Progenitor cell of endocrine pancreas (in vitro differentiated cells): ENCODE data around the gene ZNF326. TPM values are rescaled to one million over a fixed set of nuclear protein-coding genes. Genes with fewer than 3 reads are reported as not detected.

Source experiments
- DNase-seq: peaks from one replicate; pipeline ENCODE4 v3.0.0; 2021; ENCODE audit warnings: low spot score; ENCODE audit not compliant: unreplicated experiment
- H3K27ac Mint-ChIP-seq: 2 replicates; pipeline ENCODE4 v1.8.0; 2021; ENCODE audit warnings: mild to moderate bottlenecking, moderate library complexity, mixed read lengths
- H3K27me3 Mint-ChIP-seq: 2 replicates; pipeline ENCODE4 v1.8.0; 2021; ENCODE audit warnings: mixed read lengths
- H3K36me3 Mint-ChIP-seq: 2 replicates; pipeline ENCODE4 v1.8.0; 2022; ENCODE audit warnings: mixed read lengths; ENCODE audit not compliant: insufficient read depth
- H3K4me1 Mint-ChIP-seq: 2 replicates; pipeline ENCODE4 v1.8.0; 2021; ENCODE audit warnings: low read depth, mixed read lengths
- H3K4me3 Mint-ChIP-seq: 2 replicates; pipeline ENCODE4 v1.8.0; 2021; ENCODE audit warnings: low read depth, mild to moderate bottlenecking, moderate library complexity, mixed read lengths
- H3K9me3 Mint-ChIP-seq: 2 replicates; pipeline ENCODE4 v1.8.0; 2021; ENCODE audit warnings: low read depth, mixed read lengths
- CTCF ChIP-seq: fragments of 200-600 bp; sonication (generic); IDR thresholded peaks from one replicate; pipeline ENCODE4 v1.5.0; 2021; ENCODE audit warnings: antibody characterized with exemption, mild to moderate bottlenecking; ENCODE audit not compliant: unreplicated experiment
- total RNA-seq: library from RNA; stranded (reverse); gene quantifications from 2 replicates; pipeline ENCODE4 v1.2.1, GENCODE V29; 2021

ZNF326 gene
- total RNA-seq, 1 donor from 2014 or later: 70.9 TPM

GRCh38 chr1:90068611-90069280 is 73.8 kb downstream of the ZNF326 start:
- Mint-ChIP-seq H3K27ac (no peak overlapping the region), H3K4me3 (no peak overlapping the region), H3K27me3 (peaks cover 17% of the 10 kb centered on the region), H3K36me3 (no peaks in the 10 kb centered on the region), H3K9me3 (peaks cover 3% of the 10 kb centered on the region), H3K4me1 (peaks cover 7% of the 10 kb centered on the region)
- DNase-seq: no peak
- no peak for TF ChIP-seq CTCF

GRCh38 chr1:90074137-90074536 is 79.2 kb downstream of the ZNF326 start:
- H3K27me3 Mint-ChIP-seq: peaks cover 17% of the 10 kb centered on the region
- H3K36me3 Mint-ChIP-seq: no peaks in the 10 kb centered on the region
- no peak for DNase-seq
- no peaks in the 10 kb centered on the region for H3K9me3 Mint-ChIP-seq
- H3K27ac Mint-ChIP-seq: no peak overlapping the region
- TF ChIP-seq CTCF: no peak
- H3K4me1 Mint-ChIP-seq: no peaks in the 10 kb centered on the region
- no peak overlapping the region for H3K4me3 Mint-ChIP-seq

- no peak for DNase-seq
- no peaks in the 10 kb centered on the region for H3K9me3 Mint-ChIP-seq
- TF ChIP-seq CTCF: no peak
- peaks cover 16% of the 10 kb centered on the region for H3K27me3 Mint-ChIP-seq
- no peaks in the 10 kb centered on the region for H3K4me1 Mint-ChIP-seq
- no peak overlapping the region for H3K27ac Mint-ChIP-seq
- H3K36me3 Mint-ChIP-seq: no peaks in the 10 kb centered on the region
- no peak overlapping the region for H3K4me3 Mint-ChIP-seq
Observed at GRCh38 chr1:90074566-90074965, 79.7 kb downstream of the ZNF326 start.

GRCh38 chr1:90074970-90075391 is 80.1 kb downstream of the ZNF326 start:
- Mint-ChIP-seq H3K27ac (no peak overlapping the region), H3K4me3 (no peak overlapping the region), H3K27me3 (peaks cover 13% of the 10 kb centered on the region), H3K4me1 (no peaks in the 10 kb centered on the region), H3K36me3 (no peaks in the 10 kb centered on the region), H3K9me3 (no peaks in the 10 kb centered on the region)
- no peak for DNase-seq
- TF ChIP-seq CTCF: no peak

GRCh38 chr1:90083995-90084394 is 89.1 kb downstream of the ZNF326 start:
- TF ChIP-seq CTCF: no peak
- no peaks in the 10 kb centered on the region for H3K4me1 Mint-ChIP-seq

More at GRCh38 chr1:90083995-90084394, 89.1 kb downstream of the ZNF326 start:
- Mint-ChIP-seq H3K27ac (no peak overlapping the region), H3K9me3 (no peaks in the 10 kb centered on the region), H3K36me3 (no peaks in the 10 kb centered on the region), H3K27me3 (peaks cover 6% of the 10 kb centered on the region), H3K4me3 (no peak overlapping the region)
- no peak for DNase-seq

Other genes starting within 250 kb of the ZNF326 start
- 41.2 and 42.1 TPM in 2 replicates for gene LRRC8D, start 174.1 kb upstream of the ZNF326 start, total RNA-seq